ENCODE data around the gene ITK.
A peak's percentile ranks its signal among the peaks of the same experiment; 100 is the strongest.

ITK gene

DNA sequence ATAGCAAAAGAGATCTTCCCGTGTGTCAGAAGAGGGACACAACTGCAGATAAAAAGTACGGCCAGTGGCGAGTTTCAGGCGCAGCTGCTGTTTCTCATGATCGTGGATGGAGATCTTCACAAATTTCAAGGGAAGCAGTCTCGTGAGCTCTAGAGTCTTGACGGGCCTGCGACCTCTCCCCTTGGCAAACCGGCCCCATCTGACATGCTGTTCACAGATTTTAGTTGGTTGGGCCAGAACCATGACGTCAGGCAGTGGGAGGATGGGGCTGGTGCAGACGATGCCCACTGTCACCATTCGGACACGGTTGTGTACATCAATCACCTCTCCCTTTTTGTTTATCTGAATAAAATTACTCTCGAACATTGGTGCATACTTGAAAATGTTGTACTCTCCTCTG, 15.0 kb upstream of the ITK start:
- Histone ChIP-seq H2AFZ (ENCODE audit: low read depth, low read length) (no peak overlapping the region), H3K36me3 (ENCODE audit: insufficient read depth, low read length) (no peaks in the 10 kb centered on the region), H3K27ac (ENCODE audit: low read length) (no peak overlapping the region), H3K4me2 (ENCODE audit: insufficient read depth, low read length) (no peak overlapping the region), H3K79me2 (ENCODE audit: insufficient read depth, low read length) (no peaks in the 10 kb centered on the region), H4K20me1 (ENCODE audit: insufficient read depth, low read length) (no peaks in the 10 kb centered on the region), H3K9ac (ENCODE audit: low read depth, low read length) (no peak overlapping the region), H3K4me1 (ENCODE audit: insufficient read depth, low read length) (no peaks in the 10 kb centered on the region), H3K9me3 (ENCODE audit: insufficient read depth, low read length, severe bottlenecking) (no peaks in the 10 kb centered on the region), H3K27me3 (ENCODE audit: insufficient read depth, low read length, poor library complexity) (no peaks in the 10 kb centered on the region), H3K4me3 (ENCODE audit: low read depth in 1 of 2, low read length in 2 of 2) (no peak overlapping the region)
- ATAC-seq (ENCODE audit: insufficient read depth, low read depth): no peak
- DNase-seq: no peak
- TF ChIP-seq EZH2 (IDR thresholded peaks at IDR 0.05; ENCODE audit: borderline replicate concordance, low read depth, low read length, severe bottlenecking): no peak
- TF ChIP-seq, protein P1, sequence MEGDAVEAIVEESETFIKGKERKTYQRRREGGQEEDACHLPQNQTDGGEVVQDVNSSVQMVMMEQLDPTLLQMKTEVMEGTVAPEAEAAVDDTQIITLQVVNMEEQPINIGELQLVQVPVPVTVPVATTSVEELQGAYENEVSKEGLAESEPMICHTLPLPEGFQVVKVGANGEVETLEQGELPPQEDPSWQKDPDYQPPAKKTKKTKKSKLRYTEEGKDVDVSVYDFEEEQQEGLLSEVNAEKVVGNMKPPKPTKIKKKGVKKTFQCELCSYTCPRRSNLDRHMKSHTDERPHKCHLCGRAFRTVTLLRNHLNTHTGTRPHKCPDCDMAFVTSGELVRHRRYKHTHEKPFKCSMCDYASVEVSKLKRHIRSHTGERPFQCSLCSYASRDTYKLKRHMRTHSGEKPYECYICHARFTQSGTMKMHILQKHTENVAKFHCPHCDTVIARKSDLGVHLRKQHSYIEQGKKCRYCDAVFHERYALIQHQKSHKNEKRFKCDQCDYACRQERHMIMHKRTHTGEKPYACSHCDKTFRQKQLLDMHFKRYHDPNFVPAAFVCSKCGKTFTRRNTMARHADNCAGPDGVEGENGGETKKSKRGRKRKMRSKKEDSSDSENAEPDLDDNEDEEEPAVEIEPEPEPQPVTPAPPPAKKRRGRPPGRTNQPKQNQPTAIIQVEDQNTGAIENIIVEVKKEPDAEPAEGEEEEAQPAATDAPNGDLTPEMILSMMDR (IDR thresholded peaks at IDR 0.05; ENCODE audit: borderline replicate concordance, extremely low read depth, low read length, poor library complexity, severe bottlenecking): no peak

- Histone ChIP-seq H3K27me3 (ENCODE audit: insufficient read depth, low read length, poor library complexity) (no peaks in the 10 kb centered on the region), H3K79me2 (ENCODE audit: insufficient read depth, low read length) (no peaks in the 10 kb centered on the region), H2AFZ (ENCODE audit: low read depth, low read length) (no peak within 1 kb of the TSS), H3K4me3 (ENCODE audit: low read depth in 1 of 2, low read length in 2 of 2) (no peak within 1 kb of the TSS), H3K9me3 (ENCODE audit: insufficient read depth, low read length, severe bottlenecking) (no peaks in the 10 kb centered on the region), H3K4me2 (ENCODE audit: insufficient read depth, low read length) (no peak within 1 kb of the TSS), H3K4me1 (ENCODE audit: insufficient read depth, low read length) (0 out of 2 replicates have a peak, but pooled peaks cover under 1% of the 10 kb centered on the region), H4K20me1 (ENCODE audit: insufficient read depth, low read length) (no peaks in the 10 kb centered on the region), H3K9ac (ENCODE audit: low read depth, low read length) (no peak within 1 kb of the TSS), H3K27ac (ENCODE audit: low read length) (no peak within 1 kb of the TSS), H3K36me3 (ENCODE audit: insufficient read depth, low read length) (no peaks in the 10 kb centered on the region)
- TF ChIP-seq EZH2 (IDR thresholded peaks at IDR 0.05; ENCODE audit: borderline replicate concordance, low read depth, low read length, severe bottlenecking): no peak
- TF ChIP-seq, protein P1 (IDR thresholded peaks at IDR 0.05; ENCODE audit: borderline replicate concordance, extremely low read depth, low read length, poor library complexity, severe bottlenecking): no peak
- no peak for DNase-seq
- peak; percentile 41; the same call in 1 of the 3 replicates for ATAC-seq (ENCODE audit: insufficient read depth, low read depth)
These were observed 14.1 kb upstream of the ITK start, which contains the start of gene GARIN3 for GRCh38 chr5:157166214-157167213. GARIN3 (minus strand) TSS chr5:157166264; CDS start chr5:157166168, 96 bp downstream.

DNA sequence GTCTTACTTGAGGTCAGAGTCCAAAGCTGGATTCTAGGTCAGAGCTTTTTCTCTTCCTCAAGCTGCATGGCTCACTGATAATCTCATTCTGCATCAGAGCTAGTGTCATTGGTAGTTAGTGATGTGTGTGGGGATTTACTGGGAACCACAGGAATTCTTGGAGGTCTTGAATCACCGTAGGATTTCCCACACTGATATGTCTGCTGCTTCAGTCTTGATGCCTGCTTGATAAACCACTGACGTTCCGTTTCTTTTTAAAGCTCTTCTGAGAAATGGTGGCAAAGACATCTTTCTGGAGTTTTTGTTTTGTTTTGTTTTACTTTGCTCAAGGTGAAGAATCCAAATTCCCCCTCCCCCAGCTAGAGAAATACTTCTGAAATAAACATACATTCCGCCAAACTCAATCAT, 13.4 kb upstream of the ITK start:
- Histone ChIP-seq H3K4me3 (ENCODE audit: low read depth in 1 of 2, low read length in 2 of 2) (no peak overlapping the region), H3K4me1 (ENCODE audit: insufficient read depth, low read length) (peaks cover 7% of the 10 kb centered on the region), H3K9ac (ENCODE audit: low read depth, low read length) (no peak overlapping the region), H3K4me2 (ENCODE audit: insufficient read depth, low read length) (no peak overlapping the region), H3K36me3 (ENCODE audit: insufficient read depth, low read length) (no peaks in the 10 kb centered on the region), H3K79me2 (ENCODE audit: insufficient read depth, low read length) (no peaks in the 10 kb centered on the region), H4K20me1 (ENCODE audit: insufficient read depth, low read length) (no peaks in the 10 kb centered on the region), H3K27ac (ENCODE audit: low read length) (no peak overlapping the region), H3K27me3 (ENCODE audit: insufficient read depth, low read length, poor library complexity) (no peaks in the 10 kb centered on the region), H3K9me3 (ENCODE audit: insufficient read depth, low read length, severe bottlenecking) (no peaks in the 10 kb centered on the region), H2AFZ (ENCODE audit: low read depth, low read length) (no peak overlapping the region)
- peak; percentile 49 for ATAC-seq (ENCODE audit: insufficient read depth, low read depth)
- TF ChIP-seq, protein P1 (IDR thresholded peaks at IDR 0.05; ENCODE audit: borderline replicate concordance, extremely low read depth, low read length, poor library complexity, severe bottlenecking): no peak
- no peak for TF ChIP-seq EZH2 (IDR thresholded peaks at IDR 0.05; ENCODE audit: borderline replicate concordance, low read depth, low read length, severe bottlenecking)
- DNase-seq: no peak

Data from DND-41 (cell line).